HepG2 (cell line): ENCODE measurements around the gene SLC4A8. TPM values are rescaled to one million over a fixed set of nuclear protein-coding genes. Genes with fewer than 3 reads are reported as not detected.

ENCODE experiments used
- ATAC-seq: fragments of 200-7000 bp; cut with Tn5 transposase; 3 replicates; pipeline ENCODE4 v1.9.1; 2020; ENCODE audit warnings: mild to moderate bottlenecking, moderate library complexity
- BruUV-seq: library from RNA; stranded (reverse); fragments of 400-500 nt; replicated peaks from 2 replicates; lab custom pipeline; 2021; lab: Mats Ljungman, UMichigan
- CTCF ChIA-PET: fragments of 300-600 bp; formaldehyde crosslinking; extraction: SDS; loops from one replicate; lab custom pipeline; 2021; ENCODE audit warnings: low total read pairs, inconsistent platforms, low intra/inter-chr PET ratio; lab: Yijun Ruan, JAX
- POLR2A ChIA-PET: fragments of 350-600 bp; sonication (Branson Sonifier 250); formaldehyde crosslinking; loops from one replicate; lab custom pipeline; 2020; ENCODE audit warnings: antibody characterized with exemption, inconsistent platforms; lab: Yijun Ruan, JAX
- DNase-seq: peaks from one replicate; pipeline ENCODE4 v3.0.0-alpha.2; 2015; ENCODE audit warnings: low spot score
- FAIRE-seq: peaks from 3 replicates; lab custom pipeline; 2011; peaks lifted over from hg19 to GRCh38; lab: Jason Lieb, UNC
- H2AFZ ChIP-seq: one replicate; pipeline ENCODE4 v1.6.1; 2011; ENCODE audit warnings: low read length, inconsistent platforms
- H3K27ac ChIP-seq: fragments of 300-600 bp; 3 replicates; pipeline ENCODE4 v1.8.0; 2011; ENCODE audit warnings: mixed run types, mild to moderate bottlenecking, mixed read lengths, low read length, inconsistent platforms; ENCODE audit not compliant: insufficient read depth; ENCODE audit errors: extremely low read length
- H3K27me3 ChIP-seq, 2 experiments: fragments of 200-600 bp in 1 of 2; 2 replicates in 1 of 2; 3 replicates in 1 of 2; pipeline versions ENCODE4 v1.6.0 to v1.8.0; 2011; ENCODE audit warnings: low read length in 2 of 2, mild to moderate bottlenecking in 2 of 2, moderate library complexity in 2 of 2, inconsistent platforms in 1 of 2; ENCODE audit not compliant: insufficient read depth in 2 of 2, control insufficient read depth in 1 of 2
- H3K36me3 ChIP-seq, 2 experiments: fragments of 200-600 bp in 1 of 2; replicated peaks in 1 of 2; 2 replicates in 1 of 2; 3 replicates in 1 of 2; pipeline versions ENCODE4 v1.5.1 to v1.8.0; 2011; ENCODE audit warnings: low read length in 2 of 2, inconsistent platforms in 1 of 2; ENCODE audit not compliant: insufficient read depth in 2 of 2, control insufficient read depth in 1 of 2
- H3K4me1 ChIP-seq: 2 replicates; pipeline ENCODE4 v1.5.1; 2012; ENCODE audit warnings: low read length, inconsistent platforms; ENCODE audit not compliant: insufficient read depth
- H3K4me2 ChIP-seq: 2 replicates; pipeline ENCODE4 v1.6.0; 2011; ENCODE audit warnings: low read depth, low read length, inconsistent platforms
- H3K4me3 ChIP-seq, 3 experiments: fragments of 200-600 bp in 1 of 3; sonication (generic), shearing (Covaris generic) in 1 of 3; replicated peaks in 1 of 3; 2 replicates each; pipeline ENCODE4 v1.5.1; 2011 to 2016; ENCODE audit warnings: low read length in 3 of 3, inconsistent platforms in 2 of 3, low read depth in 2 of 3, mild to moderate bottlenecking in 2 of 3, control low read depth in 1 of 3, mixed read lengths in 1 of 3; ENCODE audit not compliant: insufficient read depth in 1 of 3
- H3K79me2 ChIP-seq: one replicate; pipeline ENCODE4 v1.6.1; 2011; ENCODE audit warnings: low read length, inconsistent platforms; ENCODE audit not compliant: insufficient read depth
- H3K9ac ChIP-seq: 2 replicates; pipeline ENCODE4 v1.6.0; 2011; ENCODE audit warnings: mild to moderate bottlenecking, low read depth, low read length, inconsistent platforms; ENCODE audit not compliant: insufficient read depth
- H3K9me3 ChIP-seq: 2 replicates; pipeline ENCODE4 v1.5.1; 2012; ENCODE audit warnings: mild to moderate bottlenecking, low read length
- H4K20me1 ChIP-seq: 2 replicates; pipeline ENCODE4 v1.6.0; 2011; ENCODE audit warnings: inconsistent platforms, mild to moderate bottlenecking, low read length, moderate library complexity; ENCODE audit not compliant: insufficient read depth
- IKZF5 ChIP-seq: IDR thresholded peaks from 2 replicates; pipeline ENCODE4 v1.6.1; 2018; ENCODE audit warnings: missing genetic modification reagents, mild to moderate bottlenecking, missing compliant biosample characterization
- POGK ChIP-seq: sonication (generic); formaldehyde crosslinking; conservative IDR thresholded peaks from 2 replicates; pipeline ENCODE4 v1.8.0; 2022; ENCODE audit warnings: mild to moderate bottlenecking, moderate library complexity, missing genetic modification reagents
- RAD21 ChIP-seq: fragments of 450-650 bp; formaldehyde crosslinking; IDR thresholded peaks from 2 replicates; pipeline ENCODE4 v1.5.0; 2020; ENCODE audit warnings: mild to moderate bottlenecking
- REXO4 ChIP-seq: sonication (generic); formaldehyde crosslinking; IDR thresholded peaks from 2 replicates; pipeline ENCODE4 v1.8.0; 2022; ENCODE audit warnings: missing genetic modification reagents, mild to moderate bottlenecking, borderline replicate concordance
- TOPORS ChIP-seq: sonication (generic); formaldehyde crosslinking; IDR thresholded peaks from 2 replicates; pipeline ENCODE4 v1.8.0; 2023; ENCODE audit warnings: mild to moderate bottlenecking, missing genetic modification reagents
- ZBTB14 ChIP-seq: sonication (generic); formaldehyde crosslinking; IDR thresholded peaks from 2 replicates; pipeline ENCODE4 v1.4.0; 2020; ENCODE audit warnings: missing genetic modification reagents
- ZNF234 ChIP-seq: sonication (generic); formaldehyde crosslinking; conservative IDR thresholded peaks from 2 replicates; pipeline ENCODE4 v1.5.1; 2020; ENCODE audit warnings: mild to moderate bottlenecking, missing genetic modification reagents
- ZNF331 ChIP-seq: sonication (generic); formaldehyde crosslinking; IDR thresholded peaks from 2 replicates; pipeline ENCODE4 v1.4.0; 2020; ENCODE audit warnings: missing genetic modification reagents
- ZNF564 ChIP-seq: sonication (generic); formaldehyde crosslinking; IDR thresholded peaks from 2 replicates; pipeline ENCODE4 v1.8.1; 2023; ENCODE audit warnings: mild to moderate bottlenecking, missing genetic modification reagents
- ZNF629 ChIP-seq: sonication (generic); formaldehyde crosslinking; conservative IDR thresholded peaks from 2 replicates; pipeline ENCODE4 v1.5.0; 2020; ENCODE audit warnings: missing genetic modification reagents
- ZNF660 ChIP-seq: sonication (generic); formaldehyde crosslinking; IDR thresholded peaks from 2 replicates; pipeline ENCODE4 v1.5.1; 2020; ENCODE audit warnings: mild to moderate bottlenecking, low read depth, missing genetic modification reagents, borderline replicate concordance
- ZNF788 ChIP-seq: sonication (generic); formaldehyde crosslinking; IDR thresholded peaks from 2 replicates; pipeline ENCODE4 v1.5.0; 2020; ENCODE audit warnings: mild to moderate bottlenecking, missing genetic modification reagents, borderline replicate concordance
- WGBS: methylation state at CpG from one replicate; pipeline ENCODE4 v1.1.6; 2017; ENCODE audit warnings: low lambda C conversion rate; 5-methylcytosine and 5-hydroxymethylcytosine counted together
- in situ Hi-C: cut with HindIII; loops from 2 replicates; pipeline ENCODE4 v1.10.0; 2017; ENCODE audit warnings: low pct_unique_long_range_greater_than_20kb; ENCODE audit not compliant: extremely low pct_ligation_motif_present
- intact Hi-C: fragments of 100-400 bp; cut with micrococcal nuclease; formaldehyde crosslinking; loops from one replicate; pipeline ENCODE4 v1.10.0; 2022; ENCODE audit not compliant: unreplicated experiment
- polyA plus RNA-seq, 8 experiments: library from polyadenylated mRNA; depleted of rRNA in 3 of 8; stranded (reverse) in 7 of 8; unstranded in 1 of 8; fragments of >200 nt; fragmentation: Illumina TruSeq in 4 of 8; extraction: Trizol in 4 of 8; gene quantifications; 2 replicates each; pipeline versions ENCODE4 v1.2.1 to v1.2.3, GENCODE V29; 2011 to 2016; ENCODE audit warnings: low read depth in 4 of 8, missing spikeins in 1 of 8, mixed read lengths in 1 of 8; ENCODE audit not compliant: insufficient read depth in 1 of 8
- total RNA-seq, 5 experiments: library from RNA; depleted of rRNA; stranded (reverse); fragments of >200 nt; fragmentation: Illumina TruSeq; extraction: Trizol; gene quantifications; 2 replicates each; pipeline ENCODE4 v1.2.3, GENCODE V29; 2016; ENCODE audit warnings: low read depth in 1 of 5
- TF ChIP-seq, protein P1 (sequence below): sonication (generic); formaldehyde crosslinking; IDR thresholded peaks from 2 replicates; pipeline ENCODE4 v1.5.0; 2020; ENCODE audit warnings: mild to moderate bottlenecking, missing genetic modification reagents
- TF ChIP-seq, protein P2 (sequence below): sonication (generic); formaldehyde crosslinking; IDR thresholded peaks from 2 replicates; pipeline ENCODE4 v1.5.1; 2020; ENCODE audit warnings: missing genetic modification reagents, mild to moderate bottlenecking, borderline replicate concordance

Gene SLC4A8
- total and polyA plus RNA-seq, 2 of the 13 experiments (the other 11 are each of a cell fraction or from before 2014, with no cell fraction given): under 0.01 to 0.07 TPM

- peaks cover 13% of the 10 kb centered on the region for H3K4me1 ChIP-seq
- in situ Hi-C loops (no loop called here), intact Hi-C loops (no loop called here)
- DNase-seq: no peak
- H3K9ac ChIP-seq: no peak overlapping the region
- H3K36me3 ChIP-seq: no peaks in the 10 kb centered on the region
- FAIRE-seq: no peak
- ChIA-PET POLR2A (no interaction called here), CTCF (no interaction called here)
- H2AFZ ChIP-seq: no peak overlapping the region
- no TSS peak for BruUV-seq
- H3K27me3 ChIP-seq: no peaks in the 10 kb centered on the region
- no peak overlapping the region for H3K4me2 ChIP-seq
- H3K27ac ChIP-seq: no peak overlapping the region
- H3K9me3 ChIP-seq: no peaks in the 10 kb centered on the region
- TF ChIP-seq, protein P1, sequence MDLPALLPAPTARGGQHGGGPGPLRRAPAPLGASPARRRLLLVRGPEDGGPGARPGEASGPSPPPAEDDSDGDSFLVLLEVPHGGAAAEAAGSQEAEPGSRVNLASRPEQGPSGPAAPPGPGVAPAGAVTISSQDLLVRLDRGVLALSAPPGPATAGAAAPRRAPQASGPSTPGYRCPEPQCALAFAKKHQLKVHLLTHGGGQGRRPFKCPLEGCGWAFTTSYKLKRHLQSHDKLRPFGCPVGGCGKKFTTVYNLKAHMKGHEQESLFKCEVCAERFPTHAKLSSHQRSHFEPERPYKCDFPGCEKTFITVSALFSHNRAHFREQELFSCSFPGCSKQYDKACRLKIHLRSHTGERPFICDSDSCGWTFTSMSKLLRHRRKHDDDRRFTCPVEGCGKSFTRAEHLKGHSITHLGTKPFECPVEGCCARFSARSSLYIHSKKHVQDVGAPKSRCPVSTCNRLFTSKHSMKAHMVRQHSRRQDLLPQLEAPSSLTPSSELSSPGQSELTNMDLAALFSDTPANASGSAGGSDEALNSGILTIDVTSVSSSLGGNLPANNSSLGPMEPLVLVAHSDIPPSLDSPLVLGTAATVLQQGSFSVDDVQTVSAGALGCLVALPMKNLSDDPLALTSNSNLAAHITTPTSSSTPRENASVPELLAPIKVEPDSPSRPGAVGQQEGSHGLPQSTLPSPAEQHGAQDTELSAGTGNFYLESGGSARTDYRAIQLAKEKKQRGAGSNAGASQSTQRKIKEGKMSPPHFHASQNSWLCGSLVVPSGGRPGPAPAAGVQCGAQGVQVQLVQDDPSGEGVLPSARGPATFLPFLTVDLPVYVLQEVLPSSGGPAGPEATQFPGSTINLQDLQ (CRISPR knock-in tag): no peak
- TF ChIP-seq IKZF5 (CRISPR knock-in tag) (no peak), ZBTB14 (CRISPR knock-in tag) (no peak), POGK (no peak), REXO4 (CRISPR knock-in tag) (no peak), ZNF660 (CRISPR knock-in tag) (no peak), TOPORS (CRISPR knock-in tag) (no peak), RAD21 (no peak), ZNF564 (no peak), ZNF331 (CRISPR knock-in tag) (no peak), ZNF788 (CRISPR knock-in tag) (no peak), ZNF234 (CRISPR knock-in tag) (no peak), ZNF629 (CRISPR knock-in tag) (no peak)
- TF ChIP-seq, protein P2, sequence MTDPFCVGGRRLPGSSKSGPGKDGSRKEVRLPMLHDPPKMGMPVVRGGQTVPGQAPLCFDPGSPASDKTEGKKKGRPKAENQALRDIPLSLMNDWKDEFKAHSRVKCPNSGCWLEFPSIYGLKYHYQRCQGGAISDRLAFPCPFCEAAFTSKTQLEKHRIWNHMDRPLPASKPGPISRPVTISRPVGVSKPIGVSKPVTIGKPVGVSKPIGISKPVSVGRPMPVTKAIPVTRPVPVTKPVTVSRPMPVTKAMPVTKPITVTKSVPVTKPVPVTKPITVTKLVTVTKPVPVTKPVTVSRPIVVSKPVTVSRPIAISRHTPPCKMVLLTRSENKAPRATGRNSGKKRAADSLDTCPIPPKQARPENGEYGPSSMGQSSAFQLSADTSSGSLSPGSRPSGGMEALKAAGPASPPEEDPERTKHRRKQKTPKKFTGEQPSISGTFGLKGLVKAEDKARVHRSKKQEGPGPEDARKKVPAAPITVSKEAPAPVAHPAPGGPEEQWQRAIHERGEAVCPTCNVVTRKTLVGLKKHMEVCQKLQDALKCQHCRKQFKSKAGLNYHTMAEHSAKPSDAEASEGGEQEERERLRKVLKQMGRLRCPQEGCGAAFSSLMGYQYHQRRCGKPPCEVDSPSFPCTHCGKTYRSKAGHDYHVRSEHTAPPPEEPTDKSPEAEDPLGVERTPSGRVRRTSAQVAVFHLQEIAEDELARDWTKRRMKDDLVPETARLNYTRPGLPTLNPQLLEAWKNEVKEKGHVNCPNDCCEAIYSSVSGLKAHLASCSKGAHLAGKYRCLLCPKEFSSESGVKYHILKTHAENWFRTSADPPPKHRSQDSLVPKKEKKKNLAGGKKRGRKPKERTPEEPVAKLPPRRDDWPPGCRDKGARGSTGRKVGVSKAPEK: no peak
- no peak for ATAC-seq
- H3K79me2 ChIP-seq: no peaks in the 10 kb centered on the region
- no peaks in the 10 kb centered on the region for H4K20me1 ChIP-seq
- WGBS: 27% methylated on average over 2 of the region's 2 CpGs
- H3K4me3 ChIP-seq: no peak overlapping the region
Measured at GRCh38 chr12:51473947-51474346, 49.3 kb downstream of the SLC4A8 start.
